ENCODE data around the gene MYH16. TPM values are rescaled to one million over a fixed set of nuclear protein-coding genes. Genes with fewer than 3 reads are reported as not detected.

MYH16 gene
- total and polyA plus RNA-seq, 2 experiments from 2014 or later = not detected

DNA sequence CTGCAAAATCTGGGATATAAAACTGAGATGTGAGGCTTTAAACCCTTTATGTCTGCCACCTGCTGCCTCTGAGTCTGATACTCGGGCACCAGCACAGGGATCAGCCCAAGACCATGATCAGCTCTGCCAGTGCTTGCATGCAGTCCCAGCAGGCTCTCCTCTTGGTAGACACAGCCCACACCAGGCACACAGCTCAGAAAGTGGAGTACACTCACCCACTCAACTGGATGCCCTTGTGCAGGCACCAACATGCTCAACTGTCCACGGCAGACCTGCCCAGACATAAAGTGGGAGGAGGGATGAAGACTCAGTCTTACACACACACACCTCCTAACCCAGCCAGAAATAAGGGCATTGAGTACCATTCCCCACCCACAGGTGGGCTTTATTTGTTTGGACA is 18.2 kb upstream of the MYH16 start:
- H3K27me3 ChIP-seq (replicated peaks; ENCODE audit: insufficient read depth) = no peaks in the 10 kb centered on the region; the same call in 1 of the 2 replicates
- no peaks in the 10 kb centered on the region for H3K36me3 ChIP-seq (ENCODE audit: low read depth)
- in situ Hi-C loops (cut with MboI) = no loop called here
- no peak for TF ChIP-seq EZH2phosphoT487 (IDR thresholded peaks at IDR 0.05; ENCODE audit: insufficient read depth, low read depth)
- TF ChIP-seq EZH2 (IDR thresholded peaks at IDR 0.05; ENCODE audit: insufficient read depth, poor library complexity, severe bottlenecking) = no peak
- no peak overlapping the region for H3K4me2 ChIP-seq (ENCODE audit: unreplicated experiment)
- H3K27ac ChIP-seq = no peak overlapping the region
- no peak overlapping the region for H3K9ac ChIP-seq
- H3K4me3 ChIP-seq = no peak overlapping the region
- H4K20me1 ChIP-seq (ENCODE audit: insufficient read depth) = no peaks in the 10 kb centered on the region
- no peaks in the 10 kb centered on the region for H3K9me2 ChIP-seq (ENCODE audit: insufficient read depth)
- H3F3A ChIP-seq (ENCODE audit: insufficient read depth) = no peaks in the 10 kb centered on the region
- H3K4me1 ChIP-seq (ENCODE audit: insufficient read depth) = no peaks in the 10 kb centered on the region
- no peaks in the 10 kb centered on the region for H3K79me2 ChIP-seq (ENCODE audit: insufficient read depth)
- WGBS, 2 experiments (ENCODE audit: low coverage in 1 of 2, low lambda C conversion rate in 2 of 2, missing lambda C conversion rate in 2 of 2) = 31 to 34% methylated on average over 2 of the region's 2 CpGs
- H2AFZ ChIP-seq = no peak overlapping the region
- no peak for DNase-seq
- no peaks in the 10 kb centered on the region for H3K9me3 ChIP-seq (ENCODE audit: low read depth)

DNA sequence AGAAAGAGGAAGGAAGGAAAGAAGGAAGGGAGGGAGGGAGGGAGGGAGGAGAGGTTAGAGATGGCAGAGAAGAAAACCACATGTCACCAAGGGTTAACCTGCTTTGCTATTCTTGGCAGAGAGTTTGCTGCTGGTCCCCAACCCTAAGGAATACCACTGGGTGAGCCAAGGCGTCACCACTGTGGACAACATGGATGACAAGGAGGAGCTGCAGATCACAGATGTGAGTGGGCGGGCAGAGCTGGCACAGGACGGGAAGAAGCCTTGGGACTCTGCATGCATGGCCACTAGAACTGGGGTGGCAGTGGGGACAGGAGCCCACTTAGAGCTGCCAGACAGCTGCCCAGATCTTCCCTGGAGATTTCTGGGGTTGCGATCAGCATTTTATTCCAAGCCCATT is 17.2 kb upstream of the MYH16 start:
- no peak overlapping the region for H3K9ac ChIP-seq
- no peaks in the 10 kb centered on the region for H3K36me3 ChIP-seq (ENCODE audit: low read depth)
- H3K27ac ChIP-seq = no peak overlapping the region
- no peak overlapping the region for H2AFZ ChIP-seq
- in situ Hi-C loops (cut with MboI) = no loop called here
- H3F3A ChIP-seq (ENCODE audit: insufficient read depth) = no peaks in the 10 kb centered on the region
- no peak overlapping the region for H3K4me2 ChIP-seq (ENCODE audit: unreplicated experiment)
- no peaks in the 10 kb centered on the region for H4K20me1 ChIP-seq (ENCODE audit: insufficient read depth)
- no peaks in the 10 kb centered on the region for H3K4me1 ChIP-seq (ENCODE audit: insufficient read depth)
- H3K4me3 ChIP-seq = no peak overlapping the region
- no peak for TF ChIP-seq EZH2 (IDR thresholded peaks at IDR 0.05; ENCODE audit: insufficient read depth, poor library complexity, severe bottlenecking)
- no peak for TF ChIP-seq EZH2phosphoT487 (IDR thresholded peaks at IDR 0.05; ENCODE audit: insufficient read depth, low read depth)
- no peak for DNase-seq
- H3K27me3 ChIP-seq (replicated peaks; ENCODE audit: insufficient read depth) = no peaks in the 10 kb centered on the region; the same call in 1 of the 2 replicates
- H3K79me2 ChIP-seq (ENCODE audit: insufficient read depth) = no peaks in the 10 kb centered on the region
- no peaks in the 10 kb centered on the region for H3K9me3 ChIP-seq (ENCODE audit: low read depth)
- H3K9me2 ChIP-seq (ENCODE audit: insufficient read depth) = no peaks in the 10 kb centered on the region
- 40 to 44% methylated on average over 4 of the region's 4 CpGs for WGBS, 2 experiments (ENCODE audit: low coverage in 1 of 2, low lambda C conversion rate in 2 of 2, missing lambda C conversion rate in 2 of 2)

DNA sequence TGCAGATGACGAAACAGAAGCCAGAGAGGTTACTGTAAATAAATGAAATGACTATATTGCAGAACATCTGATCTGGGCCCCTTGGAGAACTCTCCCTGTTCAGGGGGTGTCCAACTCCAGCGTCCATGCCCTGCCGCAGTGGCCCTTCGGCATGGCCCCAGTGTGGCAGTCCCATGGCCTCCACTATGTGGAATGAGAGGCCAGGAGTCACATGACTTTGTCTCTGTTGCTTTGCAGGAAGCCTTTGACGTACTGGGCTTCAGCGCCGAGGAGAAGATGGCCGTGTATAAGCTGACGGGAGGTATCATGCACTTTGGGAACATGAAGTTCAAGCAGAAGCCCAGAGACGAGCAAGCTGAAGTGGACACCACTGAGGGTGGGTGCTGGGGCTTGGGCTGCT is 15.6 kb upstream of the MYH16 start:
- in situ Hi-C loops (cut with MboI) = no loop called here
- Histone ChIP-seq H3K79me2 (ENCODE audit: insufficient read depth) (no peaks in the 10 kb centered on the region), H3K9me2 (ENCODE audit: insufficient read depth) (no peaks in the 10 kb centered on the region), H2AFZ (no peak overlapping the region), H3K9me3 (ENCODE audit: low read depth) (no peaks in the 10 kb centered on the region), H3K4me3 (no peak overlapping the region), H3K4me1 (ENCODE audit: insufficient read depth) (no peaks in the 10 kb centered on the region), H3K27ac (no peak overlapping the region), H3K27me3 (replicated peaks; ENCODE audit: insufficient read depth) (no peaks in the 10 kb centered on the region), H4K20me1 (ENCODE audit: insufficient read depth) (no peaks in the 10 kb centered on the region), H3K36me3 (ENCODE audit: low read depth) (no peaks in the 10 kb centered on the region), H3K9ac (no peak overlapping the region), H3F3A (ENCODE audit: insufficient read depth) (no peaks in the 10 kb centered on the region), H3K4me2 (ENCODE audit: unreplicated experiment) (no peak overlapping the region)
- WGBS, 2 experiments (ENCODE audit: low coverage in 1 of 2, low lambda C conversion rate in 2 of 2, missing lambda C conversion rate in 2 of 2) = 79% methylated on average over 10 of the region's 10 CpGs
- no peak for TF ChIP-seq EZH2 (IDR thresholded peaks at IDR 0.05; ENCODE audit: insufficient read depth, poor library complexity, severe bottlenecking)
- no peak for DNase-seq

DNA sequence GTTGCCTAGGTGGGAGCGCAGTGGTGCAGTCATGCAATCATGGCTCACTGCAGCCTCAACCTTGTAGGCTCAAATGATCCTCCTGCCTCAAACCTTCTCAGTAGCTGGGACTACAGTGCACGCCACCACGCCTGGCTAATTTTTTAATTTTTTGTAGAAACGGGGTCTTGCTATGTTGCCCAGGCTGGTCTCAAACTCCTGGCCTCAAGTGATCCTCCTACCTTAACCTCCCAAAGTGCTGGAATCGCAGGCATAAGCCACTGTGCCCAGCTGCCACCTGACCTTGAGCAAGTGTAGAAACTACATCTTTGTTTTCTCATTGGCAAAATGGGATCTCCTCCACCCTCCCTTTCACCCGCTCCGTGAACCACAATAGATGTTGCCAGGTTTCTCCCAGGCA is 15.0 kb upstream of the MYH16 start:
- H3F3A ChIP-seq (ENCODE audit: insufficient read depth) = no peaks in the 10 kb centered on the region
- no peak overlapping the region for H2AFZ ChIP-seq
- DNase-seq = no peak
- no peaks in the 10 kb centered on the region for H3K79me2 ChIP-seq (ENCODE audit: insufficient read depth)
- no peak for TF ChIP-seq EZH2 (IDR thresholded peaks at IDR 0.05; ENCODE audit: insufficient read depth, poor library complexity, severe bottlenecking)
- no peak for TF ChIP-seq EZH2phosphoT487 (IDR thresholded peaks at IDR 0.05; ENCODE audit: insufficient read depth, low read depth)
- no peaks in the 10 kb centered on the region for H3K4me1 ChIP-seq (ENCODE audit: insufficient read depth)
- H3K4me2 ChIP-seq (ENCODE audit: unreplicated experiment) = no peak overlapping the region
- H3K27me3 ChIP-seq (replicated peaks; ENCODE audit: insufficient read depth) = no peaks in the 10 kb centered on the region
- no peaks in the 10 kb centered on the region for H4K20me1 ChIP-seq (ENCODE audit: insufficient read depth)
- in situ Hi-C loops (cut with MboI) = no loop called here
- H3K9ac ChIP-seq = no peak overlapping the region
- 89 to 91% methylated on average over 7 of the region's 7 CpGs for WGBS, 2 experiments (ENCODE audit: low coverage in 1 of 2, low lambda C conversion rate in 2 of 2, missing lambda C conversion rate in 2 of 2)
- H3K4me3 ChIP-seq = no peak overlapping the region
- H3K9me3 ChIP-seq (ENCODE audit: low read depth) = no peaks in the 10 kb centered on the region
- no peaks in the 10 kb centered on the region for H3K9me2 ChIP-seq (ENCODE audit: insufficient read depth)
- no peaks in the 10 kb centered on the region for H3K36me3 ChIP-seq (ENCODE audit: low read depth)
- no peak overlapping the region for H3K27ac ChIP-seq

DNA sequence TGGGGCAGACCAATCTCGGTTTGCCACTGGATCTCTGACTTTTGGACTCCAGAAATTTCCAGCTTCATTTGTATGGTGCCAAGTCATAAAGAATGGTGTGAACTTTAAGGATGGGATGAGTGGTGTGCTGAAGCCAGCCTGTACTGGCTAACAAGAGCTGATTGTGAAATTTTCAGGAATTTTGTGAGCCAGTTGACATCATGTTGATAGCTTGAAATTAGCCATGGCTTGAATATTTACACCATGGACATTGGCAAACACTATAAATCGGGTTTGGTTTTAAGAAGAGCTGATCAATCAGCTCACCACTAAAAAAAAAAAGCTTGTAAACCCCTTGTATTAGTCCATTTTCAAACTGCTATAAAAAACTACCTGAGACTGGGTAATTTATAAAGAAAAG is 14.1 kb upstream of the MYH16 start:
- no peaks in the 10 kb centered on the region for H3K36me3 ChIP-seq (ENCODE audit: low read depth)
- in situ Hi-C loops (cut with MboI) = no loop called here
- TF ChIP-seq EZH2phosphoT487 (IDR thresholded peaks at IDR 0.05; ENCODE audit: insufficient read depth, low read depth) (no peak), EZH2 (IDR thresholded peaks at IDR 0.05; ENCODE audit: insufficient read depth, poor library complexity, severe bottlenecking) (no peak)
- H3F3A ChIP-seq (ENCODE audit: insufficient read depth) = no peaks in the 10 kb centered on the region
- H4K20me1 ChIP-seq (ENCODE audit: insufficient read depth) = no peaks in the 10 kb centered on the region
- no peaks in the 10 kb centered on the region for H3K27me3 ChIP-seq (replicated peaks; ENCODE audit: insufficient read depth)
- H3K9ac ChIP-seq = no peak overlapping the region
- H3K79me2 ChIP-seq (ENCODE audit: insufficient read depth) = no peaks in the 10 kb centered on the region
- H3K27ac ChIP-seq = no peak overlapping the region
- no peak overlapping the region for H3K4me2 ChIP-seq (ENCODE audit: unreplicated experiment)
- no peak overlapping the region for H2AFZ ChIP-seq
- no peaks in the 10 kb centered on the region for H3K9me3 ChIP-seq (ENCODE audit: low read depth)
- 56 to 59% methylated on average over 2 of the region's 2 CpGs for WGBS, 2 experiments (ENCODE audit: low coverage in 1 of 2, low lambda C conversion rate in 2 of 2, missing lambda C conversion rate in 2 of 2)
- no peak overlapping the region for H3K4me3 ChIP-seq
- DNase-seq = peak; percentile 21
- H3K4me1 ChIP-seq (ENCODE audit: insufficient read depth) = no peaks in the 10 kb centered on the region
- no peaks in the 10 kb centered on the region for H3K9me2 ChIP-seq (ENCODE audit: insufficient read depth)

Measured in GM23248 (cell line).